HCT116 (cell line): Measurements from ENCODE around the gene GMDS. TPM values are rescaled to one million over a fixed set of nuclear protein-coding genes. Genes with fewer than 3 reads are reported as not detected.

Experiments
- ATAC-seq: fragments of 200-7000 bp; cut with Tn5 transposase; 2 replicates; pipeline ENCODE4 v1.9.1; 2020; ENCODE audit warnings: mild to moderate bottlenecking, moderate library complexity
- BruUV-seq: library from RNA; stranded (reverse); fragments of 400-500 nt; replicated peaks from 2 replicates; lab custom pipeline; 2021; lab: Mats Ljungman, UMichigan
- CTCF ChIA-PET: fragments of 300-600 bp; sonication (Branson Sonifier 250); formaldehyde crosslinking; loops from one replicate; lab custom pipeline; 2021; ENCODE audit warnings: antibody characterized with exemption; lab: Charles Lee
- POLR2A ChIA-PET: fragments of 300-600, 350-600 bp; sonication (Branson Sonifier 250); formaldehyde crosslinking; loops from one replicate; lab custom pipeline; 2021; ENCODE audit warnings: antibody characterized with exemption; lab: Charles Lee
- RAD21 ChIA-PET, 2 experiments: fragments of 300-600 bp; sonication (Branson Sonifier 250); formaldehyde crosslinking; loops; one replicate each; lab custom pipeline; 2023; ENCODE audit warnings: low total read pairs in 2 of 2; ENCODE audit not compliant: uncharacterized antibody in 2 of 2, unreplicated experiment in 2 of 2, low non-redundant PET in 1 of 2; lab: Charles Lee
- DNase-seq: peaks from one replicate; pipeline ENCODE4 v3.0.0-alpha.2; 2010; ENCODE audit warnings: low read depth, low spot score
- H2AFZ ChIP-seq: fragments of 200-600 bp; shearing (Covaris generic), sonication (generic); 2 replicates; pipeline ENCODE4 v1.6.1; 2017; ENCODE audit warnings: low read depth, mixed run types, mixed read lengths, antibody characterized with exemption, low read length; ENCODE audit not compliant: poor library complexity, severe bottlenecking
- H3K27ac ChIP-seq: 2 replicates; pipeline ENCODE4 v1.5.1; 2012; ENCODE audit warnings: low read depth, low read length
- H3K27me3 ChIP-seq: fragments of 200-600 bp; sonication (generic); 2 replicates; pipeline ENCODE4 v1.6.1; 2016; ENCODE audit warnings: mixed run types, low read length, mixed read lengths; ENCODE audit not compliant: insufficient read depth
- H3K36me3 ChIP-seq, 2 experiments: fragments of 200-500 bp in 1 of 2; fragments of 200-600 bp in 1 of 2; sonication (Bioruptor generic) in 1 of 2; sonication (generic) in 1 of 2; 2 replicates each; pipeline versions ENCODE4 v1.5.1 to v1.6.1; 2014 to 2016; ENCODE audit warnings: low read length in 2 of 2, inconsistent platforms in 1 of 2, mixed read lengths in 1 of 2, mixed run types in 1 of 2; ENCODE audit not compliant: insufficient read depth in 2 of 2, control insufficient read depth in 1 of 2
- H3K4me1 ChIP-seq, 2 experiments: fragments of 200-600 bp in 1 of 2; sonication (generic) in 1 of 2; 2 replicates each; pipeline versions ENCODE4 v1.5.1 to v1.6.1; 2012 to 2017; ENCODE audit warnings: low read length in 2 of 2, inconsistent platforms in 1 of 2, mild to moderate bottlenecking in 1 of 2, mixed read lengths in 1 of 2, mixed run types in 1 of 2, moderate library complexity in 1 of 2; ENCODE audit not compliant: insufficient read depth in 2 of 2, control insufficient read depth in 1 of 2
- H3K4me2 ChIP-seq: fragments of 200-600 bp; sonication (generic); 2 replicates; pipeline ENCODE4 v1.6.1; 2017; ENCODE audit warnings: mixed run types, low read length, mixed read lengths
- H3K4me3 ChIP-seq, 2 experiments: fragments of 200-600 bp in 1 of 2; sonication (generic) in 1 of 2; replicated peaks in 1 of 2; 2 replicates each; pipeline ENCODE4 v1.5.1; 2011 to 2016; ENCODE audit warnings: low read length in 2 of 2, control low read depth in 1 of 2, low read depth in 1 of 2, mild to moderate bottlenecking in 1 of 2, mixed read lengths in 1 of 2, mixed run types in 1 of 2
- H3K79me2 ChIP-seq: fragments of 200-600 bp; sonication (generic); 2 replicates; pipeline ENCODE4 v1.6.1; 2017; ENCODE audit warnings: mild to moderate bottlenecking, mixed run types, low read length, moderate library complexity, mixed read lengths; ENCODE audit not compliant: insufficient read depth
- H3K9ac ChIP-seq: fragments of 200-600 bp; sonication (generic); 2 replicates; pipeline ENCODE4 v1.6.1; 2016; ENCODE audit warnings: low read length, mixed read lengths
- H3K9me2 ChIP-seq: fragments of 200-600 bp; sonication (generic), shearing (Covaris generic); 2 replicates; pipeline ENCODE4 v1.6.1; 2017; ENCODE audit warnings: mixed run types, mild to moderate bottlenecking, moderate library complexity; ENCODE audit not compliant: insufficient read depth
- H3K9me3 ChIP-seq, 2 experiments: fragments of 200-500 bp in 1 of 2; fragments of 200-600 bp in 1 of 2; sonication (Bioruptor generic) in 1 of 2; sonication (generic) in 1 of 2; 2 replicates each; pipeline ENCODE4 v1.6.1; 2014 to 2017; ENCODE audit warnings: low read length in 2 of 2, mixed read lengths in 2 of 2, inconsistent platforms in 1 of 2, low read depth in 1 of 2, mild to moderate bottlenecking in 1 of 2, mixed run types in 1 of 2, moderate library complexity in 1 of 2; ENCODE audit not compliant: control insufficient read depth in 1 of 2, insufficient read depth in 1 of 2
- H4K20me1 ChIP-seq: fragments of 200-600 bp; sonication (generic), shearing (Covaris generic); 2 replicates; pipeline ENCODE4 v1.6.1; 2017; ENCODE audit warnings: mixed run types, mild to moderate bottlenecking, moderate library complexity; ENCODE audit not compliant: insufficient read depth
- CBX3 ChIP-seq: IDR thresholded peaks from 2 replicates; pipeline ENCODE4 v1.6.1; 2012; ENCODE audit warnings: low read depth
- CEBPB ChIP-seq: IDR thresholded peaks from 2 replicates; pipeline ENCODE4 v1.6.1; 2012; ENCODE audit warnings: low read depth
- EGR1 ChIP-seq: IDR thresholded peaks from 2 replicates; pipeline ENCODE4 v1.6.1; 2012; ENCODE audit warnings: low read depth
- FOSL1 ChIP-seq: IDR thresholded peaks from 2 replicates; pipeline ENCODE4 v1.6.1; 2012; ENCODE audit warnings: low read depth
- POLR2AphosphoS5 ChIP-seq: IDR thresholded peaks from 2 replicates; pipeline ENCODE4 v1.6.1; 2011; ENCODE audit warnings: mild to moderate bottlenecking, low read depth, low read length, moderate library complexity
- RAD21 ChIP-seq: IDR thresholded peaks from 2 replicates; pipeline ENCODE4 v1.6.1; 2012; ENCODE audit warnings: low read depth, mild to moderate bottlenecking
- SIN3A ChIP-seq: IDR thresholded peaks from 2 replicates; pipeline ENCODE4 v1.6.1; 2012; ENCODE audit warnings: low read depth
- SP1 ChIP-seq: IDR thresholded peaks from 2 replicates; pipeline ENCODE4 v1.6.1; 2012; ENCODE audit warnings: low read depth
- SRF ChIP-seq: IDR thresholded peaks from 2 replicates; pipeline ENCODE4 v1.6.1; 2012; ENCODE audit warnings: low read depth
- intact Hi-C: fragments of 100-400 bp; cut with micrococcal nuclease; formaldehyde crosslinking; loops from 2 replicates; pipeline ENCODE4 v1.10.0; 2022
- total RNA-seq: library from RNA; stranded (reverse); gene quantifications from one replicate; pipeline ENCODE4 v1.2.1, GENCODE V29; 2021; ENCODE audit not compliant: unreplicated experiment
- TF ChIP-seq, protein P1 (sequence below), 3 experiments: fragments of 200-600 bp in 1 of 3; sonication (generic) in 1 of 3; IDR thresholded peaks in 2 of 3; conservative IDR thresholded peaks in 1 of 3; 2 replicates each; pipeline ENCODE4 v1.5.1; 2012 to 2017; ENCODE audit warnings: low read depth in 2 of 3, low read length in 2 of 3, antibody characterized with exemption in 1 of 3, borderline replicate concordance in 1 of 3, control low read depth in 1 of 3, mild to moderate bottlenecking in 1 of 3, mixed read lengths in 1 of 3, mixed run types in 1 of 3, moderate library complexity in 1 of 3; ENCODE audit not compliant: insufficient read depth in 1 of 3
- TF ChIP-seq, protein P2 (sequence below): IDR thresholded peaks from 2 replicates; pipeline ENCODE4 v1.6.1; 2011; ENCODE audit warnings: mild to moderate bottlenecking, low read length, moderate library complexity; ENCODE audit not compliant: insufficient replicate concordance; ENCODE audit errors: extremely low read depth

The GMDS gene
- total RNA-seq, 1 experiment from 2014 or later: 34.4 TPM

DNA sequence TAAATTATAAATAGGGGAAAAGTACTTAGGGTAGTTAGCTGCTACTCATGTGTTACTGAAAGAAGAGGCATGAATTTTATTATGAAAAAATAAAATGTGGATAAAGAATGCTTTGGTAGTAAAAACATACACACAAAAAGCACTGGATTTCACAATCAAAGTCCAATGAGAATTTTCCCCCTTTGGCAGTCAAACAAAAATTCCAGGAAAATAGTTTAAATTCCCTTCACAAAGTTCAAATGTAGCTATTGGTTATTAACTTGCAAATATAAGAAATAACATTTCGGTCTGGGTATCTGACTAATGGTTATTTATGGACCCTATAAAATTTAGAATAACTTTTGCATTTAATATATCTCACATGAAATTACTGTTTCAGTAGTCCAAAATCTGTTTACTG is 425.2 kb downstream of the GMDS start:
- no peaks in the 10 kb centered on the region for H3K9me3 ChIP-seq
- H3K4me2 ChIP-seq: no peak overlapping the region
- H3K4me1 ChIP-seq: no peaks in the 10 kb centered on the region
- ChIA-PET CTCF (no interaction called here), POLR2A (no interaction called here), RAD21 (no interaction called here)
- DNase-seq (no peak), ATAC-seq (no peak)
- TF ChIP-seq SRF (no peak), FOSL1 (no peak), SIN3A (no peak), CBX3 (no peak), EGR1 (no peak), POLR2AphosphoS5 (no peak), RAD21 (no peak), CEBPB (no peak), SP1 (no peak)
- TF ChIP-seq, protein P1, sequence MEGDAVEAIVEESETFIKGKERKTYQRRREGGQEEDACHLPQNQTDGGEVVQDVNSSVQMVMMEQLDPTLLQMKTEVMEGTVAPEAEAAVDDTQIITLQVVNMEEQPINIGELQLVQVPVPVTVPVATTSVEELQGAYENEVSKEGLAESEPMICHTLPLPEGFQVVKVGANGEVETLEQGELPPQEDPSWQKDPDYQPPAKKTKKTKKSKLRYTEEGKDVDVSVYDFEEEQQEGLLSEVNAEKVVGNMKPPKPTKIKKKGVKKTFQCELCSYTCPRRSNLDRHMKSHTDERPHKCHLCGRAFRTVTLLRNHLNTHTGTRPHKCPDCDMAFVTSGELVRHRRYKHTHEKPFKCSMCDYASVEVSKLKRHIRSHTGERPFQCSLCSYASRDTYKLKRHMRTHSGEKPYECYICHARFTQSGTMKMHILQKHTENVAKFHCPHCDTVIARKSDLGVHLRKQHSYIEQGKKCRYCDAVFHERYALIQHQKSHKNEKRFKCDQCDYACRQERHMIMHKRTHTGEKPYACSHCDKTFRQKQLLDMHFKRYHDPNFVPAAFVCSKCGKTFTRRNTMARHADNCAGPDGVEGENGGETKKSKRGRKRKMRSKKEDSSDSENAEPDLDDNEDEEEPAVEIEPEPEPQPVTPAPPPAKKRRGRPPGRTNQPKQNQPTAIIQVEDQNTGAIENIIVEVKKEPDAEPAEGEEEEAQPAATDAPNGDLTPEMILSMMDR (IDR thresholded peaks at IDR 0.05 in 2 of 3, conservative IDR thresholded peaks at IDR 0.05 in 1 of 3; ENCODE audit: borderline replicate concordance in 1 of 3, insufficient read depth in 1 of 3, low read depth in 2 of 3, low read length in 2 of 3): no peak
- TF ChIP-seq, protein P2, sequence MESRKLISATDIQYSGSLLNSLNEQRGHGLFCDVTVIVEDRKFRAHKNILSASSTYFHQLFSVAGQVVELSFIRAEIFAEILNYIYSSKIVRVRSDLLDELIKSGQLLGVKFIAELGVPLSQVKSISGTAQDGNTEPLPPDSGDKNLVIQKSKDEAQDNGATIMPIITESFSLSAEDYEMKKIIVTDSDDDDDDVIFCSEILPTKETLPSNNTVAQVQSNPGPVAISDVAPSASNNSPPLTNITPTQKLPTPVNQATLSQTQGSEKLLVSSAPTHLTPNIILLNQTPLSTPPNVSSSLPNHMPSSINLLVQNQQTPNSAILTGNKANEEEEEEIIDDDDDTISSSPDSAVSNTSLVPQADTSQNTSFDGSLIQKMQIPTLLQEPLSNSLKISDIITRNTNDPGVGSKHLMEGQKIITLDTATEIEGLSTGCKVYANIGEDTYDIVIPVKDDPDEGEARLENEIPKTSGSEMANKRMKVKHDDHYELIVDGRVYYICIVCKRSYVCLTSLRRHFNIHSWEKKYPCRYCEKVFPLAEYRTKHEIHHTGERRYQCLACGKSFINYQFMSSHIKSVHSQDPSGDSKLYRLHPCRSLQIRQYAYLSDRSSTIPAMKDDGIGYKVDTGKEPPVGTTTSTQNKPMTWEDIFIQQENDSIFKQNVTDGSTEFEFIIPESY: no peak
- H3K27ac ChIP-seq: no peak overlapping the region
- intact Hi-C loops: no loop called here
- no peaks in the 10 kb centered on the region for H3K36me3 ChIP-seq
- no peaks in the 10 kb centered on the region for H4K20me1 ChIP-seq
- no peaks in the 10 kb centered on the region for H3K79me2 ChIP-seq
- no peaks in the 10 kb centered on the region for H3K9me2 ChIP-seq
- H3K4me3 ChIP-seq: no peak overlapping the region
- no TSS peak for BruUV-seq
- no peak overlapping the region for H3K9ac ChIP-seq
- H2AFZ ChIP-seq: no peak overlapping the region
- no peaks in the 10 kb centered on the region for H3K27me3 ChIP-seq
